Measurements from ENCODE around the gene ABCA4.

The ABCA4 gene

DNA sequence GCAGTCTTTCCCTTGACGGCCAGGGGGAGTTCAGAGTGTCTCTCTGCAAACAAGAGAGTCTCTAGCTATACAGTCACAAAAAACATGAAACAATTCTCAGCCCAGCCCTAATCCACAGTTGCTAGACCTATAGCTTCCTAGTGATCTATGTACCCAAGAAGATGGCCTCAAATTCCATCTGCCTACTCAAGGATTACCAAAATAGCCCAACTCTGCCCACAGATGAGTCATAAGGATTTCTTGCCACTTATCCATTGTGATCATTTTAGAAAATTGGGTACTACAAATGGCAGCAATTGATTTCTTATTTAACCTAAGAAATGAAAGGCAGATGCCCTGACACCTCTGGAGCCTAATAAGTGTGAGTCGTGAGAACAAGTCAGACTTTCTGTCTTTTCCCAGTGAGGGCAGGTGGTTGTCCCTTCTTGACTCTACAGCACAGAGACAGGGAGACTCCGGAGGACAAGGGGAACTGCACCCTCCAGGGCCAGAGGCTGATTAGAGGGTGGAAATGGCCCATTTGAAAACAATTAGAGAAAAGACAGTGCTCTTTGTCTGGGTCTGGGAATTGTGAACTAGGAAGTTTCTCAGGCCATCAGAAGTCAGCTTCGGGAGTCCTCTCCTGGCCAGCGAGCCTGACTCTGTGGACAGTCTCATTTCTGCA lies 65.4 kb downstream of the ABCA4 start:
- no peak for DNase-seq (ENCODE audit: low read depth in 2 of 2, low spot score in 1 of 2)

DNA sequence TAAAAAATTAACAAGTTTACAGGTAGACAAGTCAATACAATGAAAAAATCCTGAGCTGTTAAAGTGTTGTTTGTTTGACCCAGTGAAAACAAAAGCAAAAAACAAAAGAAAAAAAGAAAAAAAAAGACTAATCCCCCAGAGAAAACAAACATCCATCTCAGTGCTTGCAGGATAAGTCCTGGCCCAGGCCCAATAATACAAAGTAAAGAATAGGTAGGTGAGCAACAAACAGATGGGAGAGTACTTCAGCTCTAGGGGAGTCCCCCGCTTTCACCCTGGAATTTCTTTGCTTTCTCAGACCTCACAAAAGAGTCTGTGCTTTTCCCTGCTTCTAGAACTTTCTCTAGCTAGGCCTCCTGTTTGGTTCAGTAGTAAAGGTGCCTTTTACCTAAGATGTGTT lies 70.3 kb downstream of the ABCA4 start:
- no peak for DNase-seq (ENCODE audit: low read depth in 2 of 2, low spot score in 1 of 2)

DNA sequence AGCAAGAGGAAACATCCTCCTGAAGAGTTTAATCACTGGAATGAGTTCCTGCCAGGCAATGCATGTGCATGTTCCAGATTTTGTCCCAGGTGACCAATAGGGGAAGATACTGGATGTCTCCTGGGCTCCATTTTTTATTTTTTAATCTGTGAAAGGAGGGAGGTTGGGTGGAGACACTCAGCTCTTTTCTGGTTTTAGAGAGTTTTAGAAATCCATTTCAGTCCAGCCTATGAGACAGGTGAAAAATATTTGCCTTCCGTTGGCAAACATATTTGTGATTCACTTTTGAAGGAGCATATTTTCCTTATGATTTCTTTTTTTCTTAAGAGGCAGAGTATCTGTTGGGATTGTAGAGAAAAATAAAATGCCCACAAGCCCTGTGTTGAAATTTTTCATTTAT lies 70.7 kb downstream of the ABCA4 start:
- DNase-seq (ENCODE audit: low read depth in 2 of 2, low spot score in 1 of 2) = no peak

DNA sequence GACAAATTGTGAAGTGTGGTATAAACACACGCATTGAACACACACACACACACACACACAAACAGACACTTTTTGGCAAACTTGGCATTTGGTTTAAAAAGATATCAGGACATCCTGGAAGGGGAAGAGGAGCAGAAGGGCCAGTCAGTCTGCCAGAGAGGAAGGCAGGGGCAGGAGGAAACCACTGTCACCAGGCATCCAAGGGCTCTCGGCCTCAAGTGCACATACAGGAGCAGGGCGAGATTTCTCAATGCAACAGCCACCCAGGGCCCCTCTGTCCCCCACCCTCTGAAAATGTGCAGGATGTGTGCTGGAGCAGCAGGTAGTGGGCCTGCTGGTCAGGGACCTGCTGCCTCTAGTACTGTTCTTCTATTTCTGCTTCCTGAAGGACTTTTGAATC lies 71.2 kb downstream of the ABCA4 start:
- DNase-seq (ENCODE audit: low read depth in 2 of 2, low spot score in 1 of 2) = no peak

DNA sequence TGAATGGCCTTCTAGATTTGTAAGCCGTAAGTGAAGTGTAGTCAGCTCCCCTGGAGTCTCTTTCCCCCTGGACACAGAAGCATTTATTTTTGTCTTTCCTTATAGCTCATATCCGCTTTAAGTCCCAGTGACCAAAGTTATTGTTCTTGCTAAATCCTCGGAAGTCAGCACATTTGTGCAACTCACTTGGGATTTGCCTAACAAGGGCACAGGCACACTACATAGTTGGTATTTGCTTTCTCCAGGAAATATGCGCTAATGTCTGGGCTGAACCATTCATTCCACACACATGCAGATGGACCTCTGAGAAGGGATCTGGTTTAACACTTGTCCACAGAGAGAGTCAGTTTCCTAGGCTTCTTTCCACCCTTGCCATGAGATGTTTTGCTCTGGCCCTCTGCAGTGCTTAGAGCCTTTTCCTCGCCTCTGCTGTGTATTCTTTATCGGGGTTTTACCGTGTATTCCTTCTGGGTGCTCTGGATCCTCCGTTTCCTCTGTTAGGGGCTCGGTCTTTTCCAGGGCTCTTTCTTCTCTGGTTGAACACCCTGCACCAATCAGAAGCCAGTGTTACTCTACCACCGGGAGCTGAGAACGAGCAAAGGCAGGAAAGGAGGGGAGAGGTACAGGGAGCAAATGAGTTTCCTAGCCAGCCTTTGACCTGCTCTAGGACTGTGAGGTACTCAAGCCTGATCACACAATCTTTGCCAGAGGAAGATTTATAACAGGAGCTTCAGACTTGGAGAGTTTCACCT lies 72.4 kb downstream of the ABCA4 start:
- no peak for DNase-seq (ENCODE audit: low read depth in 2 of 2, low spot score in 1 of 2)

DNA sequence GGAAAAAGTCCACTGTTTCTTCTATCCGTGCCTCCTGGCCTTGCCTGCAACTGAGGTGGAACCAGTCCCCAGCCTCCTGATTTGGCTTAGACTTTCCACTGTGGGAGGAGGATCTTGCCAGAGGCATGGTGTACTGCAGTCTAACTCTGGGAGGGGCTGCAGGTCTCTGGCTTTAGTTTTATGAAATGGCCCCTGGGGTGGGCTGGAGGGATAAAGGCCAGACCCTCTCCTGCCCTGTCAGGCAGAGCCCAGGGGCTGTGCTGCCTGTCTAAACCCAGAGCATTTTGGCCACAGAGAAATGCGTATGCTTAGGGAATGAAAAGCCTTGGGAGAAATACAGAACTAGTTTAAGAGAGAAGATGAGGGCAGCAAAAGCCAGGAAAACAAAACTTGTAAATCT lies 73.0 kb downstream of the ABCA4 start:
- no peak for DNase-seq (ENCODE audit: low read depth in 2 of 2, low spot score in 1 of 2)

DNA sequence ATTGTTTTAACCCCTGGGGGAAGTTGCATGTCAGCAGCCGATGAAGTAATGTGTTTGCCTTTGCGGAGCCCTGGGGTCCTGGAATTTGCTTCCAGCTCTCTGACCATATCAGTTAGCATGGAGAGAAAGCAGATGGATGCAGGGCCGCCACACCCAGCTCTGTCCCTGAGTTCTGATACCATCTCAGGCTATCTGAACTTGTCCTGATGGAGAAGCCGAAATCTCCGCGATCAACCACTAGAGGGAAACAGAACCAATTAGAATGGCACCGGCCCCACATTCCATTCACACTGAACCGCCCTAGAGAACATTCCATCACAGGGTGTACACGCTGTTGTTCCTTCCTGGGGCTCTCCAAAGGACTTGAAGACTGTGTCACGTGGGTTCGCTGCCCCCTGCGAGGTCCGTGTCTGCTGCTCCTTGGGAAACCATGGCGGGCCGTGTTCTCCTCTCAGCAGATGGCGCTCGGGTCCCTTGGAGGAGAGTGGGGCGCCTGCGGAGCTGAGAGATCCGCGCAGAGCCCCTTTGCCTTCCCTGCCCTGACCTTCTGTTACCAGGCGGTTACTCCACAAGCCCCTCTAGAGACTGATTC lies 75.4 kb downstream of the ABCA4 start:
- DNase-seq (ENCODE audit: low read depth in 2 of 2, low spot score in 1 of 2) = peak in 1 of 2 donors; percentile 3

DNA sequence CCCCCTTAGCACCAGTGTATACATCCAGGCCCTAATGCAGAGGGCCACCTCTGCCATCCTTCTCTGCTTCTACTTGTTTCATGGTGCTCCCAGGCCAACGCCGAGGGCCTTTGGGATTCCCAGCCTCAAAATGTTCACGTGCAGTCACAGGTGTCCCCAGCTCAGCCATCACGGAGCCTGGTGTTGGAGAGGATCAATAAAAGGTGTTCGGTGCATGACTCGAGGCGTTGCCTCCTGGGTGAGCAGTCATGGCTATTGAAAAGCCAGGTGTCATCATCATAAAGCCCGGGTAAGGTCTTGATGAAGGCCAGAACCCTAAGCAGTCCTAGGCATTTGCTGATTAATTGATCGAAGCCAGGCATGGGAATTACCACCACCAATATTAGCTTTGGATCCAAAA lies 76.1 kb downstream of the ABCA4 start:
- no peak for DNase-seq (ENCODE audit: low read depth in 2 of 2, low spot score in 1 of 2)

DNA sequence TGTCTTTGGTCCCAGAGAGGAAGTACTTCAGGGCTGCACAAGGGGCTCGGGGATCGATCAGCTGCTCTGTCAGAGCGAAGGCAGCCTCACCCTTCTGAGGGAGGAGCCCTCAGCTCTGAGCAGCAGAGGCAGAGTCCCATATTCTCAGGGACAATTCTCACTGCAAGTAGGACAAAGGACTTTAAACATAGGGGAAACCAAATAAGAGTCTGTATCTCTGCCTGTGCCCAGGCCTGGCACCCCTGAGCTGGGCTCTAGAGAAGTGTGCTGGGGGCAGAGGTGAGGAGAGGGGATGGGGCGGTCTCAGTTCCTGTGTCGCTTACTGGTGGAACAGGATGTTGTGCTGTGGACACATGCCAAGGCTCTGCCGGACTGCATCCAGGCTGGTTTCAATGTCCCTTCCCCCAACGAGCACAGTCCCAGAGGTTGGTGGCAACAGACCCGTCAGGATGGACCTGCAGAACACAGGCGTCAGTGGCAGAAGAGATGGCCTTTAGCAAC lies 76.6 kb downstream of the ABCA4 start:
- no peak for DNase-seq (ENCODE audit: low read depth in 2 of 2, low spot score in 1 of 2)

DNA sequence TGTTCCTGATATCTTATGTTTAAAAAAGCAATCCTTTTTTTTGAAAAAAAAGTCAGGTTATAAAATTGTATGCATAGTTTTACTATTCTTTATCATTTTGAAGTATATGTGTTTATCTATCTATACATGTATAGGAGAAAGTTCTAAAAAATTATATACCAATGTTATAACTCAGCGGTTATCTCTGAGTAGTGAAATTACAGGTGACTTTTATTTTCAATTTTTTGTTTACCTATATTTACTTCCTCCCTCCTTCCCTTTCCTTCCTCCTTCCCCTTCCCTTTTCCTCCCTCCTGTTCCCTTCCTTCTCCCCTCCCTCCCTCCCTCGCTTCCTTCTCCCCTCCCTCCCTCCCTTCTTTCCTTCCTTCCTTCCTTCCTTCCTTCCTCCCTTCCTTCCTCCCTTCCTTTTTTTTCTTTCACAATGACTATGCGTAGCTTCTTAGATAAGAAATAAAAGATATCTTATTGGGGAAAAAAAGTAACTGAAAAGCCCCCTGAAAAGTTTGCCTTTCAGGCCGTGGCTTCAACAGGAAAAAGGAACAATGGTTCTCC lies 77.1 kb downstream of the ABCA4 start:
- DNase-seq (ENCODE audit: low read depth in 2 of 2, low spot score in 1 of 2) = no peak

DNA sequence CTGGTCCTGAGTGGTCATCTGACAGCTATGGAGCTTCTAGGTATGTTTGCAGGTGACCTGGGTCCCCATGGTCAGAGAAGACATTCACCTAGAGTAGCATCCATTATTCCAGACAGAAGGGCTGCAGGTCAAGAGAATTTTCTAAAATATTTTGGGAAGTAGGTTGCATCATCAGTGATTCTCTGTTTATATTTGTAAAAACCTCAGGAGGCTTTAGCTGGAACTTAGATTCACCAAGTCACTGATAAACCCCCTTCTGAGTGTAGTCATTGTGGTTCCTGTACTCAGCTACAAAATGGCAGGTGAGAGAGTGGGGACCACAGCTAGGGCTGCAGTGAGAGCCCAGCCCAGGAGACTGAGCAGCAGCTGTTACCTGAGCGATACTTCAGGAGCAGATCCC lies 78.6 kb downstream of the ABCA4 start:
- DNase-seq (ENCODE audit: low read depth in 2 of 2, low spot score in 1 of 2) = no peak

DNA sequence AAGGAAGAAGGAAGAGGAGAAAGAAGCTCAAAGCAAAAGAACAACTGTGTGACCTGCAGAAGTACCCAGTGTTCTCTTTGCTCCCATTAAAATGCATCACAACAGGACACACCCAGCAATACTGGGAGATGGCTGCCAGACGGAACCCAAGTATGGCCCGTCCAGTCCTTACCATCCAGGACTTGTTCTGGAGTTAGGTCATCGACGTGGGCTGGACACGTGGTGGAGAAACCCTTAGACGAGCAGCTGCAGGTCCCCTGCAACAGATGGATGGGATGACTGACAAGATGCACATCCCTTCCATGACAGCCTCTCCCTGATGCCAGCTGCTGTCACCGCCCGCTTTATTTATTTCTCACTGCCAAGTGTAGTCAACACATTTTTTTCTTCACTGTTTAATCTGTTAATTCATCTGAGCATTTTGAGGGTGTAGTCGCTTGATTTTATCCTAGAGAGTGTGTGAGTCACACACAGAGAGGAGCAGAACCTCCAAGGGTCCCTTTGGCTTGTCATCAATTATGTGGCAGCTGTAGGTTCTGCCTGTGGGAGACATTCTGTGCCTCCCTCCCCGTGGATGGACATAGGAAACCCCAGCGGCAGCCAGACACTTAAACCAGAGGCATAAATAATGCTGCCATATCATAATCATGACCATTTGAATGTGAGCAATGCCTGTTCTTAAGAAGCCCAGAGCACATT lies 80.9 kb downstream of the ABCA4 start:
- DNase-seq (ENCODE audit: low read depth in 2 of 2, low spot score in 1 of 2) = no peak

DNA sequence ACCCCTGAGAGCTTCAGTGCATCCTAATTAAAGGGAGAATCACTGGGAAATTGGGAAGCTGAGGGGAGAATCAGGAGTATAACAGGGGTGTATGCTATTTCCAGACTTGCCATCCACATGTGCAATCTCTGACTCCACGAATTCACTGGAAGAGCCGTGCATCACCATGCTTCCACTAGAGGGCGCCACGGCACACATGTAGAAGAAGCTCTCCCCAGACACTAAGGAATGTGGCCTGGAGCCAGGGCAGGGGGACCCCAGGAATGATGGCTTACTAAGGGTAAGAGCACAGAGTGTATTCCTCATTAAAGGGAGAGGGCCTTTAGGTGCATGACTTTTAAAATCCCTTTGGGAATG lies 81.5 kb downstream of the ABCA4 start:
- DNase-seq (ENCODE audit: low read depth in 2 of 2, low spot score in 1 of 2) = peak in 1 of 2 donors; percentile 13

DNA sequence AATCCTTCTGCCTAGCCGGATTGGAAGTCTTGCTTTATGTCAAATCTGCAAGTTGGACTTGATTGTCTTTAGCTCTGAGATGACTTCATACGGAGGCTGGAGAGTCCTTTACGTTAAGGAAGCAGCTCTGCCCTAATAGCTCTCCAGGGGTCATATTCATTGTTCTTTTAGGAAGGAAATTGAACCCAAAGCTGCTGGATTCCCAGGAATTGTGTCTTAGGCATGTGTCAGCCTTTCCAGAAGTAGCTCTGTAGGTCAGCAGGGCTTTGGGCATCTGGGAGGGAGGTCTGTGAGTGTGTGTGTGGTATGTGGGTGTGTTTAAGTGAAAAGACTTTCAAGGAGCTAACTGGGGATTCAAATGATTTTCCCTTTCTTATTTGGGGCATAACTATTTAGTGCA lies 82.4 kb downstream of the ABCA4 start:
- DNase-seq (ENCODE audit: low read depth in 2 of 2, low spot score in 1 of 2) = no peak

DNA sequence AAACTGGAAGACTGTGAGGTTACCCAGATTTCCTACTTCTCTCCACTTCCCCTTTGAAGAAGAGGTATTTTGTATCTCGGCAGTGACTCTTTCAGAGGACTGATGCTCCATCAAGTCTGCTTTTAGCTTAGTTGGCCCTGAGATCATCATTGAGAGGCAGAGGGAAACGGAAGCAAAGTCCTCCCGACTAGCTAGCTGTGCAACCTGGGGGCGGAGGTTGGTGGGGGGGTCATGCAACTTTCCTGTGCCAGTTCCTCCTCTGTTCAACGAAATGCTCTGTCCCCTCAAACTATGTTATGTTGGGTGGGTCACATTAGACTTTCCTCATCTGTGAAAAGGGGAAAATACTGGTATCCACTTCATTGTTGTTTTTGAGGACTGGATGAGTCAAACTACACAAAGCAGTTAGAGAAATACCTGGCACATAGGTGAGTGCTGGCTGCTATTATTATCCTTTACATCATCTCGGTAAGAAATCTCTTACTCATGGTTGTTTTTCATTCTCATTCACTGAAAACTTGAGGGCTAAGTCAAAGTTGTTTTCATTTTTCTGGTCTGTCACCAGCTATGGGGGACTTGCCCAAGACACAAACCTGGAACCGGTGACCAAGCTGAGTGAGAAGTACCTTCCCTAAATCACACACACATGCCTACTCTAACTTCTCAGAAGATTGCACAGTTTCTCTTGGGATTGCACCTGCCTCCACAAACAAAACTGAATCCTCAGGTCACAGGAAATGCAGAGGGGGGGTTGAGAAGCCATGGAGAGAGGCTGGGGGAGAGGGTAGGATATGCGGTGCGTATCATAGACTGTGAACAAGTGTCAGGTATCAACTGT lies 83.3 kb downstream of the ABCA4 start:
- DNase-seq (ENCODE audit: low read depth in 2 of 2, low spot score in 1 of 2) = no peak

DNA sequence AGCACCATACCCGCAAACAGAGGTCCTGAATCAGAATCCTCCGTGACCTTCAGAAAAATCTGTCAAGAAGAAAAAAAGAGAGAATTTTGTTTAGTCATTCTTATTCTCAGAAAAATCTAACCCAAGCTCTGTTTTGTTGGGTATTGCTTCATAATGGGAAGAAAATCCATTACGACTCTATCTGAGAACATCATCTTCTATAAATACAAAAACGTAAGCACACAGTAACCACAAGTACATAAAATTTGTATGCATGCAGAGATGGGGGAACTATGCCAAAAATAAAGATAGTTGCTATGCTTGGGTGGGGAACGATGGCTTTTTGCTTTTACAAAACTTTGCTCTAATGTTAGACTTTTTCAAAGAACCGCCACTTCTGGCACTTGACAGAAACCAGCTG lies 84.2 kb downstream of the ABCA4 start:
- DNase-seq (ENCODE audit: low read depth in 2 of 2, low spot score in 1 of 2) = no peak

DNA sequence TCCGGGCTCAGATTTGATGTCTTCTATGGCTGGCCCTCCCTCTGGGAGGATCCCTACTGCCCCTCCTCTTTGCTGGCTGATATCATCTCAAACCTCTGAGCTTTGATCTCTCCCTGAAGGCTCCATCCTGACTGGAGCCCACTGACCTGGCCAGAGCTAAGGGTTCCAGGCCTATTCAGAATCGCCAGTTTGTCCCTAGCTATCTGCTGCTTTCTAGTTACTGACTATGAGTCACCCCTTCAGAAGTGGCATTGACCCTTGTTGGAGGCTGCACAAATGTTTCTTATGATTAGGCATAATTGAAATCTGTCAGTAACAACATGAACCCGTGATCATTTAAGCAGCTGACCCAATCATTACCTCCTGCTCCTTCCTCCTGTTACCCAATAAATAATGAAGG lies 87.1 kb downstream of the ABCA4 start:
- DNase-seq (ENCODE audit: low read depth in 2 of 2, low spot score in 1 of 2) = no peak

DNA sequence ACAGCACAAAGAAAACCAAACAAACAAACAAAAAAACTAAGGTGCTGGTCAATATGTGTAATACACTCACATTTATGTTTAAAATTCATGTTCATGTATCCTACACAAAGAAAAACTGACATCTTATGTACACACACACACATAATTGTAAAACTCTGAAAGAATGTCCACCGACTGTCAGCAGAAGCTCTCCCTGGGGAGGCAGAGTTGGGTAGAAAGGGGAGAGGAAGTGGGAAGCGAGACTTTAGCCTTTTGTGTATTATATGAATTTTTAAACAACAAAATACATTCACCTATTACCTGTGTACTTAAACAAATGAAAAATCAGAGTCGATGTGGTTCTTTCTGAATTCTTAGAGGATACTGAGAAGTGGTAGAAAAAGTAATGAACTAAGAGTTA lies 88.3 kb downstream of the ABCA4 start:
- no peak for DNase-seq (ENCODE audit: low read depth in 2 of 2, low spot score in 1 of 2)

DNA sequence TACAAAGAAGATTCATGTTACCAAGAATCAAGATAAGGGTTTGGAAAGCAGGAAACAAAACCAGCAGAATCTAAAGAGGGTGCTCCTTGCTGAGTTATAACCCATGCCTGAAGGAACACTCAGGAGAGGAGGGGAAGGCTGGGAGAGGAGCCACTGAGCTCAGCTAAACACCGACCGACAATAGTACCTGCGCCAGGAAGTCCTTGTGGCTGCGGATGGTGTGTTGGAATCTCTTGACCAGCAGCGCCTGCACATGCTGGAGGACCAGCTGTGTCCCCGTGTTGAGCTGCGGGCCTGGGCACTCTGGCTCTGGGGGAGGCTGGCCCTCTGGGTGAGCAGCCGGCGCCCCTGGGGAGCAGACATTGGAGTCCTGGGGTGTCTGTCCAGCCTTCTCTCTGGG lies 89.4 kb downstream of the ABCA4 start:
- no peak for DNase-seq (ENCODE audit: low read depth in 2 of 2, low spot score in 1 of 2)

DNA sequence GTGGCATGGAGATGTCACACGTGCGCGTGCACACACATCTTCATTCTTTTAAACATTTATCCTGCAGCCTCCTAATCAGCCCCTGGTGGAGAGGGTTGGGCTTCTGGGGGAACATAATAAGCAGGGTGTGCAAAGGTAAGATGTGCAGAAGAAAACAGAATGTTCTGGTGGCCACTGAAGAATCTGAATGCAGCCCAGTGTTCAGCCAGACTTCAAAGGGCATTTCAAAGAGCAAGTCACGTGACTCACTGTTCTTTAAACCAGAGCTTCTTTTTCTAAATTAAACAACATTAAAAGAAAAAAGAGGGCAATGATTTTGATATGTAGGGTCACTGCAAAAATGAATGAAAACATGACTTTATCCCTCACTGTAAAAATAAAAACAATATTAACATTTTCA lies 89.8 kb downstream of the ABCA4 start:
- no peak for DNase-seq (ENCODE audit: low read depth in 2 of 2, low spot score in 1 of 2)

Data from stimulated activated CD8-positive, alpha-beta memory T cell treated with anti-CD3 and anti-CD28 coated beads, Interleukin-4, amount 100 ng/mL, for 4 hours (primary cell).